ENCODE data around the gene IRF2.
A peak's percentile ranks its signal among the peaks of the same experiment; 100 is the strongest.

Gene IRF2

DNA sequence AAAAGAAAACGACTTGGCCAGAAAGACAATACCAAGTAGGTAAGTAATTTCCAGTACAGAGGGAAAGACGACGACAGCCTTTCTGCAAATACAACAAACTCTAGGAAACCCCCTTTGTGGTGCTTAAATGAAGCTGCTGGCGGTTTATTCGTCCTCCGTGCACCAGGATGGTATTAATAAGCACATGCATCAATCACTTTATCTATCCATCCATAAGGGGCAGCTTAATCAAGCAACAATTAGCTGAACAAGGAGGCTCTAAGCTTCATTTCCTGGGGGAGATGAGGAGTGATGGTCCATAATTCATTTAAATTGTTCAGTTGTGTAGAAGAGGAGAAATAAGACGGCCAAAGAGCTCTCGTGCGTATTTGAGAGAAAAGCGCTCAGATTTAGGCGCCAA is 26.2 kb downstream of the IRF2 start:
- no peak for DNase-seq (ENCODE audit: low spot score)
- TF ChIP-seq CTCF (IDR thresholded peaks at IDR 0.05; ENCODE audit: borderline replicate concordance, control extremely low read depth, extremely low read depth, insufficient read depth, missing control alignments): no peak
- in situ Hi-C loops (cut with MboI; ENCODE audit: low sequenced_read_pairs, unreplicated experiment): no loop called here

DNA sequence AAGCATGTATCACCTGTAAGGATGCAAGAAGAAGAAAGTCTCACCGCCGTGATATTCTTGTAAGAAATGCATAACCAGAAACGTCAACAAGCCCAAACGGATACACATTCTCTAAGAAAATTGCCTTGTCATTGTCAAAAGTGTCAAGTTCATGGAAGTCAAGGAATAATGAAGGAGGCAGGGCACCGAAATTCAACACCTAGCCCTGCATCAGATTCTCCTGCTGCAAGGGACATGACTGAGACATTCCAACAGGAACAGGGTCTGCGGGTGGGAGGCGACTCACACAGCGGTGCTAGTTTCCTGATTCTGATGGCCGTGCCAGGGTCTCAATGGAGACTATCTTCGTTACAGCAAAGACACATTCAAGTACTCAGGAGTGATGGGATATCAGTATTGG is 26.7 kb downstream of the IRF2 start:
- TF ChIP-seq CTCF (IDR thresholded peaks at IDR 0.05; ENCODE audit: borderline replicate concordance, control extremely low read depth, extremely low read depth, insufficient read depth, missing control alignments): no peak
- DNase-seq (ENCODE audit: low spot score): no peak
- in situ Hi-C loops (cut with MboI; ENCODE audit: low sequenced_read_pairs, unreplicated experiment): no loop called here

DNA sequence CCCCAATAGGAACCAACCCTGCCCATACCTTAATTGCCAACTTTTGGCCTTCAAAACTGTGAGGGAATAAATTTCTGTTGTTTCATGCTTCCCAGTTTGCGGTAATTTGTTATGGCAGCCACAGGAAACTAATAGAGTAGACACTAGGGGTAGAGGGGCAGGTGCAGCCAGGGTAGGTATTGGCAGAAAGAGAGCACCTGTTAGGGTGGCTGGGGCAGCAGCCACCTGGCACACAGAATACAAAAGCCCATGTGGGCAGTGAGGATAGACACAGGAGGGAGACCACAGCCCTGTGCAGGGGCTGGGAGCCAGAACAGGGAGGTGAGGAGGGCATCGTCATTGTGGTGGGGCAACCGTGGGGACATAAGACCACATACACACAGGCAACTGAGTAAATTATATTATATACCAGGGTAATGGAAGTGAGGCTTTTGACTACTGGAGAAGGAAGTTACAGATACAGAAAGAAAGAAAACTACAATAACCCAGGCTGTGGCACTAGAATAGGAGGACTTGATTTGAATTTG is 28.2 kb downstream of the IRF2 start:
- in situ Hi-C loops (cut with MboI; ENCODE audit: low sequenced_read_pairs, unreplicated experiment): no loop called here
- DNase-seq (ENCODE audit: low spot score): no peak
- no peak for TF ChIP-seq CTCF (IDR thresholded peaks at IDR 0.05; ENCODE audit: borderline replicate concordance, control extremely low read depth, extremely low read depth, insufficient read depth, missing control alignments)

DNA sequence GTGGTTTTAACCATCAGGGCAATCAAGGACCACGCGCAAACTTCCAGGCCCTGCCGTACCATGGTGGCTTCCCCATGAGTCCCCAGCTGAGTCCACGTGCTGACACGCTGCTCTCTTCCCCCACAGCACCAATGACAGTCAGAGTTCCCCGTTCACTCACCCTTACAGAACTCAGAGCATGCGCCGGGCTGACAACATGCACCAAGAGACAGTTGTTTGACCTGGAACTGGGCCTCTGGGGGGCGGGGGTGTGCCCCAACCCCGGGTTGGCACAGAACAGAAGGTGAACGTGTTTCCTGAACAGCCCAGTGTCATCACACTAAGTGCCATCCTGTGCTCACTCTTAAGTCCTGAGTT is 29.4 kb downstream of the IRF2 start:
- in situ Hi-C loops (cut with MboI; ENCODE audit: low sequenced_read_pairs, unreplicated experiment): no loop called here
- peak; percentile 78 for DNase-seq (ENCODE audit: low spot score)
- no peak for TF ChIP-seq CTCF (IDR thresholded peaks at IDR 0.05; ENCODE audit: borderline replicate concordance, control extremely low read depth, extremely low read depth, insufficient read depth, missing control alignments)

GRCh38 chr4:184444215-184444952 is 30.0 kb downstream of the IRF2 start:
- no peak for TF ChIP-seq CTCF (IDR thresholded peaks at IDR 0.05; ENCODE audit: borderline replicate concordance, control extremely low read depth, extremely low read depth, insufficient read depth, missing control alignments)
- DNase-seq (ENCODE audit: low spot score): no peak
- in situ Hi-C loops (cut with MboI; ENCODE audit: low sequenced_read_pairs, unreplicated experiment): no loop called here

DNA sequence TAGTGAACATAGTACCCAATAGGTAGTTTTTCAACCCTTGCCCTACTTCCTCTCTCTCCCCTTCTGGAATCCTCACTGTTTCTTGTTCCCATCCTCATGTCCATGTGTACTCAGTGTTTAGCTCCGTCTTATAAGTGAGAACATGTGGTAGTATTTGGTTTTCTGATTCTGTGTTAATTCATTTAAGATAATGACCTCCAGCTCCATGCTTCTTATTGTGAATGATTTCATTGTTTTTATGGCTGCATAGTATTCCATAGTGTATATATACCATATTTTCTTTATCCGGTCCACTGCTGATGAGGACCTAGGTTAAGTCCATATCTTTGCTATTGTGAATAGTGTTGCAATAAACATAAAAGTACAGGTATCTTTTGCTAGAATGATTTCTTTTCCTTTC is 31.0 kb downstream of the IRF2 start:
- no peak for TF ChIP-seq CTCF (IDR thresholded peaks at IDR 0.05; ENCODE audit: borderline replicate concordance, control extremely low read depth, extremely low read depth, insufficient read depth, missing control alignments)
- no peak for DNase-seq (ENCODE audit: low spot score)
- in situ Hi-C loops (cut with MboI; ENCODE audit: low sequenced_read_pairs, unreplicated experiment): no loop called here

Measured in GM13976 (cell line).